GM12878 (cell line): ENCODE results near the gene MORC1. TPM values are rescaled to one million over a fixed set of nuclear protein-coding genes. Genes with fewer than 3 reads are reported as not detected.

Source experiments
- ATAC-seq: fragments of 200-7000 bp; cut with Tn5 transposase; 3 replicates; pipeline ENCODE4 v1.9.1; 2020; ENCODE audit warnings: mild to moderate bottlenecking, moderate library complexity
- BruUV-seq: library from RNA; stranded (reverse); fragments of 400-500 nt; replicated peaks from 2 replicates; lab custom pipeline; 2021; lab: Mats Ljungman, UMichigan
- CTCF ChIA-PET: fragments of 300-600 bp; sonication (Branson Sonifier 250); formaldehyde crosslinking; extraction: SDS; loops from one replicate; lab custom pipeline; 2021; ENCODE audit warnings: inconsistent platforms; lab: Yijun Ruan, JAX
- POLR2A ChIA-PET: fragments of 350-600 bp; formaldehyde crosslinking; extraction: SDS; loops from one replicate; lab custom pipeline; 2021; ENCODE audit warnings: inconsistent platforms; lab: Charles Lee
- RAD21 ChIA-PET: fragments of 300-600 bp; sonication (Branson Sonifier 250); formaldehyde crosslinking; loops from one replicate; lab custom pipeline; 2023; ENCODE audit warnings: antibody characterized with exemption; ENCODE audit not compliant: unreplicated experiment; lab: Charles Lee
- SMC1A ChIA-PET: fragments of 300-600 bp; sonication (Branson Sonifier 250); formaldehyde crosslinking; loops from one replicate; lab custom pipeline; 2023; ENCODE audit not compliant: unreplicated experiment, uncharacterized antibody; lab: Charles Lee
- DNase-seq: peaks from one replicate; pipeline ENCODE4 v3.0.0-alpha.2; 2011; ENCODE audit warnings: low read depth, low spot score
- FAIRE-seq: peaks from 3 replicates; lab custom pipeline; 2011; peaks lifted over from hg19 to GRCh38; lab: Jason Lieb, UNC
- H2AFZ ChIP-seq: 2 replicates; pipeline ENCODE4 v1.6.0; 2011; ENCODE audit warnings: low read depth, low read length, control low read depth; ENCODE audit not compliant: control insufficient read depth
- H3K27ac ChIP-seq: 2 replicates; pipeline ENCODE4 v1.5.1; 2011; ENCODE audit warnings: control low read depth; ENCODE audit not compliant: control insufficient read depth, insufficient read depth
- H3K27me3 ChIP-seq, 2 experiments: replicated peaks in 1 of 2; 2 replicates each; pipeline versions ENCODE4 v1.6.0 to v1.6.1; 2011; ENCODE audit warnings: low read length in 1 of 2; ENCODE audit not compliant: control insufficient read depth in 2 of 2, insufficient read depth in 2 of 2
- H3K36me3 ChIP-seq, 2 experiments: 2 replicates each; pipeline ENCODE4 v1.5.1; 2011; ENCODE audit warnings: low read length in 1 of 2; ENCODE audit not compliant: control insufficient read depth in 2 of 2, insufficient read depth in 2 of 2
- H3K4me1 ChIP-seq: 2 replicates; pipeline ENCODE4 v1.6.1; 2011; ENCODE audit warnings: mild to moderate bottlenecking, low read length, moderate library complexity, mixed read lengths; ENCODE audit not compliant: control insufficient read depth, insufficient read depth
- H3K4me2 ChIP-seq: 2 replicates; pipeline ENCODE4 v1.6.0; 2011; ENCODE audit warnings: control low read depth; ENCODE audit not compliant: control insufficient read depth, insufficient read depth
- H3K4me3 ChIP-seq: fragments of 200-600 bp; sonication (generic); 2 replicates; pipeline ENCODE4 v1.5.1; 2016
- H3K79me2 ChIP-seq: 2 replicates; pipeline ENCODE4 v1.6.0; 2011; ENCODE audit warnings: low read length; ENCODE audit not compliant: control insufficient read depth, insufficient read depth
- H3K9ac ChIP-seq: 2 replicates; pipeline ENCODE4 v1.8.0; 2011; ENCODE audit warnings: low read length, control low read depth, mixed read lengths; ENCODE audit not compliant: control insufficient read depth, insufficient read depth
- H3K9me3 ChIP-seq: replicated peaks from 3 replicates; pipeline ENCODE4 v1.5.1; 2011; ENCODE audit warnings: mild to moderate bottlenecking, low read length; ENCODE audit not compliant: control insufficient read depth, insufficient read depth
- H4K20me1 ChIP-seq: 2 replicates; pipeline ENCODE4 v1.6.0; 2011; ENCODE audit not compliant: control insufficient read depth, insufficient read depth
- CEBPB ChIP-seq, 2 experiments: fragments of 150-350 bp in 1 of 2; IDR thresholded peaks; 2 replicates each; pipeline ENCODE4 v1.6.1; 2012 to 2014; ENCODE audit warnings: low read depth in 2 of 2, low read length in 2 of 2, borderline replicate concordance in 1 of 2, inconsistent platforms in 1 of 2
- IKZF1 ChIP-seq: fragments of 450-650 bp; conservative IDR thresholded peaks from 2 replicates; pipeline ENCODE4 v1.6.1; 2017; ENCODE audit warnings: antibody characterized with exemption, mild to moderate bottlenecking
- POLR2A ChIP-seq: IDR thresholded peaks from 2 replicates; pipeline ENCODE4 v1.6.1; 2011; ENCODE audit warnings: low read depth, mild to moderate bottlenecking, low read length
- in situ Hi-C: fragments of 300-500 bp; cut with MboI; formaldehyde crosslinking; loops from 9 replicates; pipeline ENCODE4 v1.14.3; 2018; ENCODE audit warnings: mixed read lengths
- intact Hi-C: fragments of 100-400 bp; cut with micrococcal nuclease; formaldehyde crosslinking; loops from one replicate; pipeline ENCODE4 v1.14.2; 2022; ENCODE audit not compliant: unreplicated experiment
- polyA plus RNA-seq, 11 experiments: library from polyadenylated mRNA; depleted of rRNA in 4 of 11; unstranded in 6 of 11; stranded (reverse) in 5 of 11; fragments of >200 nt; fragmentation: Nextera tagmentation in 4 of 11; fragmentation: Illumina TruSeq in 1 of 11; extraction: Ambion mirVana in 4 of 11; extraction: Trizol in 1 of 11; gene quantifications; 1 replicate in 1 of 11; 2 replicates in 10 of 11; pipeline versions ENCODE4 v1.2.1 to v1.2.3, GENCODE V29; 2011 to 2016; ENCODE audit warnings: inconsistent platforms in 2 of 11, missing spikeins in 2 of 11, low read depth in 1 of 11
- total RNA-seq, 4 experiments: library from RNA; depleted of rRNA in 3 of 4; stranded (reverse); fragments of >200 nt in 3 of 4; fragmentation: Illumina TruSeq in 1 of 4; extraction: Trizol in 1 of 4; gene quantifications; 2 replicates each; pipeline versions ENCODE4 v1.2.1 to v1.2.3, GENCODE V29; 2013 to 2021
- TF ChIP-seq, protein P1 (sequence below): fragments of 450-650 bp; IDR thresholded peaks from 2 replicates; pipeline ENCODE4 v1.6.1; 2016; ENCODE audit warnings: mild to moderate bottlenecking
- TF ChIP-seq, protein P2 (sequence below): IDR thresholded peaks from 2 replicates; pipeline ENCODE4 v1.6.1; 2012; ENCODE audit warnings: low read length, inconsistent platforms
- TF ChIP-seq, protein P3 (sequence below): fragments of 450-650 bp; IDR thresholded peaks from 2 replicates; pipeline ENCODE4 v1.6.1; 2017; ENCODE audit warnings: mild to moderate bottlenecking, moderate library complexity

Gene MORC1
- total and polyA plus RNA-seq, 10 of the 15 experiments (the other 5 are each of a cell fraction or from before 2014, with no cell fraction given), result 0.18 TPM; not detected in 9

DNA sequence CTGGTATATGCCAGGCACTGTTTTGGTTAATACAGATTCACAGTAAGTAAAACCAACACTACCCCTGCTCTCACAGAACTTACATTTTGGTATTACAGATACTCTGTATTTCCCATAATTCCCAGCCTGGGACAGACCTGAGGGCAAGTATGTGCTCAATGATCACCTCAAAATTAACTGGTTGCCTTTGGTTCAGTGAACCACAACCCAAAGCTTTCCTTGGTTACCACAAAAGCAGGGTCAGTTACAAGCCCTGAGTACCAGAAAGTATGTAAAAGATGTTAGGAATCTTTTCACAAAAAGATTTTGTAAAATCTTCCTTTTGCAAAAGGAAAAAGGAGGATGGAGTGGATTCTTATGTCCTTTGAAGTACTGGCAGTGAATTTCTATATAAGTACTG, 92.0 kb downstream of the MORC1 start:
- FAIRE-seq (no peak), ATAC-seq (no peak), DNase-seq (no peak)
- no peak for TF ChIP-seq POLR2A
- TF ChIP-seq, protein P1, sequence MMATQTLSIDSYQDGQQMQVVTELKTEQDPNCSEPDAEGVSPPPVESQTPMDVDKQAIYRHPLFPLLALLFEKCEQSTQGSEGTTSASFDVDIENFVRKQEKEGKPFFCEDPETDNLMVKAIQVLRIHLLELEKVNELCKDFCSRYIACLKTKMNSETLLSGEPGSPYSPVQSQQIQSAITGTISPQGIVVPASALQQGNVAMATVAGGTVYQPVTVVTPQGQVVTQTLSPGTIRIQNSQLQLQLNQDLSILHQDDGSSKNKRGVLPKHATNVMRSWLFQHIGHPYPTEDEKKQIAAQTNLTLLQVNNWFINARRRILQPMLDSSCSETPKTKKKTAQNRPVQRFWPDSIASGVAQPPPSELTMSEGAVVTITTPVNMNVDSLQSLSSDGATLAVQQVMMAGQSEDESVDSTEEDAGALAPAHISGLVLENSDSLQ, result no peak
- TF ChIP-seq, protein P2, sequence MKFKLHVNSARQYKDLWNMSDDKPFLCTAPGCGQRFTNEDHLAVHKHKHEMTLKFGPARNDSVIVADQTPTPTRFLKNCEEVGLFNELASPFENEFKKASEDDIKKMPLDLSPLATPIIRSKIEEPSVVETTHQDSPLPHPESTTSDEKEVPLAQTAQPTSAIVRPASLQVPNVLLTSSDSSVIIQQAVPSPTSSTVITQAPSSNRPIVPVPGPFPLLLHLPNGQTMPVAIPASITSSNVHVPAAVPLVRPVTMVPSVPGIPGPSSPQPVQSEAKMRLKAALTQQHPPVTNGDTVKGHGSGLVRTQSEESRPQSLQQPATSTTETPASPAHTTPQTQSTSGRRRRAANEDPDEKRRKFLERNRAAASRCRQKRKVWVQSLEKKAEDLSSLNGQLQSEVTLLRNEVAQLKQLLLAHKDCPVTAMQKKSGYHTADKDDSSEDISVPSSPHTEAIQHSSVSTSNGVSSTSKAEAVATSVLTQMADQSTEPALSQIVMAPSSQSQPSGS, result no peak
- TF ChIP-seq, protein P3, sequence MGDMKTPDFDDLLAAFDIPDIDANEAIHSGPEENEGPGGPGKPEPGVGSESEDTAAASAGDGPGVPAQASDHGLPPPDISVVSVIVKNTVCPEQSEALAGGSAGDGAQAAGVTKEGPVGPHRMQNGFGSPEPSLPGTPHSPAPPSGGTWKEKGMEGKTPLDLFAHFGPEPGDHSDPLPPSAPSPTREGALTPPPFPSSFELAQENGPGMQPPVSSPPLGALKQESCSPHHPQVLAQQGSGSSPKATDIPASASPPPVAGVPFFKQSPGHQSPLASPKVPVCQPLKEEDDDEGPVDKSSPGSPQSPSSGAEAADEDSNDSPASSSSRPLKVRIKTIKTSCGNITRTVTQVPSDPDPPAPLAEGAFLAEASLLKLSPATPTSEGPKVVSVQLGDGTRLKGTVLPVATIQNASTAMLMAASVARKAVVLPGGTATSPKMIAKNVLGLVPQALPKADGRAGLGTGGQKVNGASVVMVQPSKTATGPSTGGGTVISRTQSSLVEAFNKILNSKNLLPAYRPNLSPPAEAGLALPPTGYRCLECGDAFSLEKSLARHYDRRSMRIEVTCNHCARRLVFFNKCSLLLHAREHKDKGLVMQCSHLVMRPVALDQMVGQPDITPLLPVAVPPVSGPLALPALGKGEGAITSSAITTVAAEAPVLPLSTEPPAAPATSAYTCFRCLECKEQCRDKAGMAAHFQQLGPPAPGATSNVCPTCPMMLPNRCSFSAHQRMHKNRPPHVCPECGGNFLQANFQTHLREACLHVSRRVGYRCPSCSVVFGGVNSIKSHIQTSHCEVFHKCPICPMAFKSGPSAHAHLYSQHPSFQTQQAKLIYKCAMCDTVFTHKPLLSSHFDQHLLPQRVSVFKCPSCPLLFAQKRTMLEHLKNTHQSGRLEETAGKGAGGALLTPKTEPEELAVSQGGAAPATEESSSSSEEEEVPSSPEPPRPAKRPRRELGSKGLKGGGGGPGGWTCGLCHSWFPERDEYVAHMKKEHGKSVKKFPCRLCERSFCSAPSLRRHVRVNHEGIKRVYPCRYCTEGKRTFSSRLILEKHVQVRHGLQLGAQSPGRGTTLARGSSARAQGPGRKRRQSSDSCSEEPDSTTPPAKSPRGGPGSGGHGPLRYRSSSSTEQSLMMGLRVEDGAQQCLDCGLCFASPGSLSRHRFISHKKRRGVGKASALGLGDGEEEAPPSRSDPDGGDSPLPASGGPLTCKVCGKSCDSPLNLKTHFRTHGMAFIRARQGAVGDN, result no peak
- no peak for TF ChIP-seq IKZF1
- TF ChIP-seq CEBPB (IDR thresholded peaks at IDR 0.05; ENCODE audit: borderline replicate concordance in 1 of 2, low read depth in 2 of 2, low read length in 2 of 2), result no peak
- Histone ChIP-seq H2AFZ (no peak overlapping the region), H3K9me3 (no peaks in the 10 kb centered on the region), H3K79me2 (no peaks in the 10 kb centered on the region), H3K4me3 (no peak overlapping the region), H3K27me3 (no peaks in the 10 kb centered on the region), H3K4me2 (no peak overlapping the region), H3K27ac (no peak overlapping the region), H4K20me1 (no peaks in the 10 kb centered on the region), H3K36me3 (no peaks in the 10 kb centered on the region), H3K4me1 (no peaks in the 10 kb centered on the region), H3K9ac (no peak overlapping the region)
- no TSS peak for BruUV-seq
- ChIA-PET POLR2A (no interaction called here), SMC1A (interaction anchor here (1.1 to 6.5 kb wide), 7 partner anchors 22 to 78 kb away, joined by 3 to 127 read pairs (median 4); no protein-coding TSS in a partner anchor), CTCF (interaction anchor here (1.0 to 7.0 kb wide), 10 partner anchors 8 to 208 kb away, joined by 3 to 224 read pairs (median 8); no protein-coding TSS in a partner anchor), RAD21 (interaction anchor here (1.0 to 4.7 kb wide), 3 partner anchors 25 to 1156 kb away, joined by 3 to 97 read pairs (median 14); no protein-coding TSS in a partner anchor)
- in situ Hi-C loops (no loop called here), intact Hi-C loops (loop anchor here (10.0 kb wide), 2 partner anchors 199 to 541 kb away; no protein-coding TSS in a partner anchor)
